Measurements from ENCODE around the gene THRAP3. TPM values are rescaled to one million over a fixed set of nuclear protein-coding genes. Genes with fewer than 3 reads are reported as not detected.
A peak's percentile ranks its signal among the peaks of the same experiment; 100 is the strongest.

The THRAP3 gene
- polyA plus RNA-seq, 1 experiment: 76.0 TPM

DNA sequence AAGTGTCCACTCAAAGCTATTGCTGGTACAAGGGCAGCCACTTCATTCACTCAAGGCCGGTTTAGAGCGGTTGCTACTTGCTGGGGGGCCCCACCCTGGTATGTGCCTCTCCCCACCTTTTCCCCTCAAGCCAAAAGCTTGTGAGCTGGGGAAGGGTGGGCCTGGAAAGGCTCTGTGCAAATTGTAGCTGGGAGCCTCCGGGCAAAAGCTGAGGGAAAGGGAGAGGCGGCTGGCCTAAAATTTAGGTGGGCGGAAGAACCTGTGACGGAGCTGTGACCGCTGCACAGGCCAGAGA, 81.6 kb downstream of the THRAP3 start:
- ChIA-PET POLR2A (interaction anchor here (1.5 kb wide), 1 partner anchor 145 kb away, joined by 3 read pairs; no protein-coding TSS in a partner anchor), CTCF (interaction anchor here (1.5 kb wide), 1 partner anchor 63 kb away, joined by 7 read pairs; no protein-coding TSS in a partner anchor)
- no peak for DNase-seq (ENCODE audit: low read depth, low spot score)
- Histone ChIP-seq H3K4me3 (ENCODE audit: low read depth, low read length) (no peak overlapping the region), H3K27me3 (ENCODE audit: control insufficient read depth, insufficient read depth, low read length) (no peaks in the 10 kb centered on the region), H3K27ac (ENCODE audit: low read depth, low read length) (peak overlapping the region; percentile 31), H3K9me3 (ENCODE audit: control insufficient read depth, insufficient read depth, low read length) (no peaks in the 10 kb centered on the region)
- TF ChIP-seq, protein P1, sequence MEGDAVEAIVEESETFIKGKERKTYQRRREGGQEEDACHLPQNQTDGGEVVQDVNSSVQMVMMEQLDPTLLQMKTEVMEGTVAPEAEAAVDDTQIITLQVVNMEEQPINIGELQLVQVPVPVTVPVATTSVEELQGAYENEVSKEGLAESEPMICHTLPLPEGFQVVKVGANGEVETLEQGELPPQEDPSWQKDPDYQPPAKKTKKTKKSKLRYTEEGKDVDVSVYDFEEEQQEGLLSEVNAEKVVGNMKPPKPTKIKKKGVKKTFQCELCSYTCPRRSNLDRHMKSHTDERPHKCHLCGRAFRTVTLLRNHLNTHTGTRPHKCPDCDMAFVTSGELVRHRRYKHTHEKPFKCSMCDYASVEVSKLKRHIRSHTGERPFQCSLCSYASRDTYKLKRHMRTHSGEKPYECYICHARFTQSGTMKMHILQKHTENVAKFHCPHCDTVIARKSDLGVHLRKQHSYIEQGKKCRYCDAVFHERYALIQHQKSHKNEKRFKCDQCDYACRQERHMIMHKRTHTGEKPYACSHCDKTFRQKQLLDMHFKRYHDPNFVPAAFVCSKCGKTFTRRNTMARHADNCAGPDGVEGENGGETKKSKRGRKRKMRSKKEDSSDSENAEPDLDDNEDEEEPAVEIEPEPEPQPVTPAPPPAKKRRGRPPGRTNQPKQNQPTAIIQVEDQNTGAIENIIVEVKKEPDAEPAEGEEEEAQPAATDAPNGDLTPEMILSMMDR (IDR thresholded peaks at IDR 0.05; ENCODE audit: low read depth, low read length): no peak

GRCh38 chr1:36306210-36306901, 82.1 kb downstream of the THRAP3 start, which contains the start of gene SH3D21:
SH3D21 (plus strand) TSS chr1:36306368; CDS start chr1:36306421, 53 bp downstream.
- H3K27me3 ChIP-seq (ENCODE audit: control insufficient read depth, insufficient read depth, low read length): no peaks in the 10 kb centered on the region
- POLR2A ChIA-PET: interaction anchor here (0.5 to 1.5 kb wide), 6 partner anchors 10 to 146 kb away, joined by 3 to 4 read pairs (median 3); no protein-coding TSS in a partner anchor
- peak within 1 kb of the TSS; percentile 31 for H3K27ac ChIP-seq (ENCODE audit: low read depth, low read length)
- TF ChIP-seq, protein P1 (IDR thresholded peaks at IDR 0.05; ENCODE audit: low read depth, low read length): no peak
- H3K4me3 ChIP-seq (ENCODE audit: low read depth, low read length): peak within 1 kb of the TSS; percentile 75
- CTCF ChIA-PET: interaction anchor here (0.8 to 1.5 kb wide), 3 partner anchors 21 to 91 kb away, joined by 3 to 7 read pairs (median 4); partner anchors contain the start of gene LSM10
- DNase-seq (ENCODE audit: low read depth, low spot score): no peak
- H3K9me3 ChIP-seq (ENCODE audit: control insufficient read depth, insufficient read depth, low read length): no peaks in the 10 kb centered on the region

DNA sequence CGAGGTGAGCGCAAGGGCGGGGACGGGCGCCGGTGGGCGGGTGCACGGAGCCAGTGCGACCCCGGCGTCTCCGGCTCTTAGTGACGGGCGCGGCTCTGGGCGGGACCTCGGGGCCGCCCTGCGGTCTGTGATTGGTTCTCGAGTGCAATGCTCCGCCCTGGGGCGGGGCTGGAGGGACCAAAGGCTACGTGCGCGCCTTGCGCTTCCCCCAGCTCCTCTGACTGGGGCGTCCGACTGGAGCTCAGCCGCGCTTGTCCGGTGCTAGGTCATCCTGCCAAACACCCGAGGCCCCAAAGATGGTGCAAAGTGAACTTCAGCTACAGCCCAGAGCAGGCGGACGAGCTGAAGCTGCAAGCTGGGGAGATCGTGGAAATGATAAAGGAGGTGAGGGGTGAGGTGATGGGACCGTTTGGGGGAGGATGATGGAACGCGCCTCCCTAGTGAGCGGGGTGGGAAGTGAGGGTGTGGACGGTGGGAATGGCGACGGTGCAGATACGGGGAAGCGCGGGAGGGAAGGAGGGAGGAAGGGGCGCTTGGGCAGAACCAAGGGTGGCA, 82.7 kb downstream of the THRAP3 start:
- CTCF ChIA-PET: interaction anchor here (0.8 to 1.3 kb wide), 2 partner anchors 21 to 91 kb away, joined by 3 to 4 read pairs; partner anchors contain the start of gene LSM10

GRCh38 chr1:36307601-36308330, 83.5 kb downstream of the THRAP3 start:
- ChIA-PET CTCF (no interaction called here), POLR2A (interaction anchor here (1.0 to 1.5 kb wide), 3 partner anchors 9 to 147 kb away, joined by 3 to 4 read pairs (median 3); no protein-coding TSS in a partner anchor)
- H3K4me3 ChIP-seq (ENCODE audit: low read depth, low read length): peak overlapping the region; percentile 75
- no peak overlapping the region for H3K27ac ChIP-seq (ENCODE audit: low read depth, low read length)
- no peak for DNase-seq (ENCODE audit: low read depth, low spot score)
- TF ChIP-seq, protein P1 (IDR thresholded peaks at IDR 0.05; ENCODE audit: low read depth, low read length): no peak
- H3K9me3 ChIP-seq (ENCODE audit: control insufficient read depth, insufficient read depth, low read length): no peaks in the 10 kb centered on the region
- no peaks in the 10 kb centered on the region for H3K27me3 ChIP-seq (ENCODE audit: control insufficient read depth, insufficient read depth, low read length)

More for the DNA sequence above, 82.7 kb downstream of the THRAP3 start:
- TF ChIP-seq, protein P1 (IDR thresholded peaks at IDR 0.05; ENCODE audit: low read depth, low read length): no peak
- POLR2A ChIA-PET: interaction anchor here (0.5 to 1.5 kb wide), 6 partner anchors 10 to 146 kb away, joined by 3 to 4 read pairs (median 3); no protein-coding TSS in a partner anchor
- Histone ChIP-seq H3K4me3 (ENCODE audit: low read depth, low read length) (peak overlapping the region; percentile 75), H3K27ac (ENCODE audit: low read depth, low read length) (no peak overlapping the region), H3K27me3 (ENCODE audit: control insufficient read depth, insufficient read depth, low read length) (no peaks in the 10 kb centered on the region), H3K9me3 (ENCODE audit: control insufficient read depth, insufficient read depth, low read length) (no peaks in the 10 kb centered on the region)
- DNase-seq (ENCODE audit: low read depth, low spot score): peak; percentile 76
